Osteoblast (primary cell): ENCODE data around the gene EPHX1. TPM values are rescaled to one million over a fixed set of nuclear protein-coding genes. Genes with fewer than 3 reads are reported as not detected.

Experiments
- DNase-seq: peaks from one replicate; pipeline ENCODE4 v3.0.0; 2011; ENCODE audit warnings: low spot score, mixed read lengths; ENCODE audit not compliant: insufficient read length; ENCODE audit errors: missing footprints
- H2AFZ ChIP-seq: 2 replicates; pipeline ENCODE4 v1.6.0; 2011; ENCODE audit warnings: mild to moderate bottlenecking, low read length
- H3K27ac ChIP-seq: 2 replicates; pipeline ENCODE4 v1.5.1; 2011; ENCODE audit warnings: mild to moderate bottlenecking, low read depth, low read length, moderate library complexity
- H3K27me3 ChIP-seq: 2 replicates; pipeline ENCODE4 v1.6.0; 2012; ENCODE audit warnings: mild to moderate bottlenecking, control low read depth, inconsistent platforms, low read length, moderate library complexity; ENCODE audit not compliant: insufficient read depth
- H3K36me3 ChIP-seq: 2 replicates; pipeline ENCODE4 v1.5.1; 2011; ENCODE audit warnings: mild to moderate bottlenecking, low read length, control low read depth, moderate library complexity; ENCODE audit not compliant: insufficient read depth
- H3K4me1 ChIP-seq: 2 replicates; pipeline ENCODE4 v1.5.1; 2011; ENCODE audit warnings: mild to moderate bottlenecking, low read length, control low read depth, moderate library complexity; ENCODE audit not compliant: insufficient read depth
- H3K4me2 ChIP-seq: 2 replicates; pipeline ENCODE4 v1.6.0; 2011; ENCODE audit warnings: mild to moderate bottlenecking, low read length; ENCODE audit not compliant: insufficient read depth
- H3K4me3 ChIP-seq: fragments of 200-600 bp; sonication (generic); 3 replicates; pipeline ENCODE4 v1.5.1; 2012; ENCODE audit warnings: mild to moderate bottlenecking, low read length, inconsistent platforms; ENCODE audit not compliant: insufficient read depth
- H3K79me2 ChIP-seq: 2 replicates; pipeline ENCODE4 v1.6.0; 2012; ENCODE audit warnings: mild to moderate bottlenecking, low read length, control low read depth, inconsistent platforms; ENCODE audit not compliant: insufficient read depth
- H3K9me3 ChIP-seq: 2 replicates; pipeline ENCODE4 v1.5.1; 2011; ENCODE audit warnings: low read depth, low read length, control low read depth
- H4K20me1 ChIP-seq: 2 replicates; pipeline ENCODE4 v1.6.0; 2012; ENCODE audit warnings: mild to moderate bottlenecking, low read length, control low read depth; ENCODE audit not compliant: insufficient read depth
- total RNA-seq: library from RNA; depleted of rRNA; stranded (reverse); fragments of >200 nt; gene quantifications from 2 replicates; pipeline ENCODE4 v1.2.3, GENCODE V29; 2012
- TF ChIP-seq, protein P1 (sequence below): IDR thresholded peaks from 2 replicates; pipeline ENCODE4 v1.5.1; 2011; ENCODE audit warnings: mild to moderate bottlenecking, low read depth, low read length, moderate library complexity; ENCODE audit errors: extremely low read depth

Gene EPHX1
- total RNA-seq, 1 donor = 67.0 TPM

GRCh38 chr1:225769687-225770086 is 40.2 kb upstream of the EPHX1 start:
- Histone ChIP-seq H2AFZ (no peak overlapping the region), H3K4me3 (no peak overlapping the region), H3K36me3 (no peaks in the 10 kb centered on the region), H3K27me3 (no peaks in the 10 kb centered on the region), H3K4me1 (peaks cover 38% of the 10 kb centered on the region), H3K4me2 (no peak overlapping the region), H4K20me1 (no peaks in the 10 kb centered on the region), H3K79me2 (no peaks in the 10 kb centered on the region), H3K27ac (no peak overlapping the region), H3K9me3 (no peaks in the 10 kb centered on the region)
- no peak for DNase-seq
- TF ChIP-seq, protein P1, sequence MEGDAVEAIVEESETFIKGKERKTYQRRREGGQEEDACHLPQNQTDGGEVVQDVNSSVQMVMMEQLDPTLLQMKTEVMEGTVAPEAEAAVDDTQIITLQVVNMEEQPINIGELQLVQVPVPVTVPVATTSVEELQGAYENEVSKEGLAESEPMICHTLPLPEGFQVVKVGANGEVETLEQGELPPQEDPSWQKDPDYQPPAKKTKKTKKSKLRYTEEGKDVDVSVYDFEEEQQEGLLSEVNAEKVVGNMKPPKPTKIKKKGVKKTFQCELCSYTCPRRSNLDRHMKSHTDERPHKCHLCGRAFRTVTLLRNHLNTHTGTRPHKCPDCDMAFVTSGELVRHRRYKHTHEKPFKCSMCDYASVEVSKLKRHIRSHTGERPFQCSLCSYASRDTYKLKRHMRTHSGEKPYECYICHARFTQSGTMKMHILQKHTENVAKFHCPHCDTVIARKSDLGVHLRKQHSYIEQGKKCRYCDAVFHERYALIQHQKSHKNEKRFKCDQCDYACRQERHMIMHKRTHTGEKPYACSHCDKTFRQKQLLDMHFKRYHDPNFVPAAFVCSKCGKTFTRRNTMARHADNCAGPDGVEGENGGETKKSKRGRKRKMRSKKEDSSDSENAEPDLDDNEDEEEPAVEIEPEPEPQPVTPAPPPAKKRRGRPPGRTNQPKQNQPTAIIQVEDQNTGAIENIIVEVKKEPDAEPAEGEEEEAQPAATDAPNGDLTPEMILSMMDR = no peak

DNA sequence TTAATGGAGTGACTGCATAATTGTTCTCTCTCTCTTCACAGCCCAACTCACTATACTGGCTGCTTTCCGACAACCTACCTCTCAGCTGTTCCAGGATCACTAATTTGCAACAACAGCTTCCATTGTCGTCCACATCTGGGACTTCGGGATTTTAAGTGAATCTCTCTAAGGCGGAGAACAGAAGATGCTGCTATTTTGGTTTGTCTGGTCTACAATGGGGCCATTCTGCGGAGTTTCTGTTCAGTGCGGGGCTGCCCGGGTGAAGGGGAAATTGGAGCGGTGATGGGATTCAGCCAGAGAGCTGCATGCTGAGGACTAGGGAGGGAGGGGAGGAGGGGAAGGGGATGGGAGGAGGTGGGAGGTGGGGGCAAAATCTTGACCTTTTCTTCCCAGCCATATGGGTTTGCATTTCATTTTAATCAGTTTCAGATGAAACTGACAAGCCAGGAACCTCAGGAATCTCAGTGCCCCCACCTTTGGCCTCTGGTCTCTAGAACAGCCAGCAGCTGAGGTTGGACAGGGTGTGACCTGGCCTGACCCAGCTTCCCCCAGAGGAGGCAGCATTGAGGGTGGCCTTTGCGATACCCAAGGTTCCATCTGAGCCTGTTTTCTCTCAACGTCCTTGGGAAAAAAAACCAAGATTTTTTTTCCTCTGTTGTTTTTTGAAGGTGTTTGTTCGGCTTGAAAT is 39.2 kb upstream of the EPHX1 start:
- DNase-seq = no peak
- no peak overlapping the region for H3K4me2 ChIP-seq
- TF ChIP-seq, protein P1 = no peak
- no peaks in the 10 kb centered on the region for H4K20me1 ChIP-seq
- H3K79me2 ChIP-seq = no peaks in the 10 kb centered on the region
- H3K27ac ChIP-seq = no peak overlapping the region
- H3K27me3 ChIP-seq = no peaks in the 10 kb centered on the region
- no peak overlapping the region for H2AFZ ChIP-seq
- no peak overlapping the region for H3K4me3 ChIP-seq
- H3K4me1 ChIP-seq = peaks cover 38% of the 10 kb centered on the region
- no peaks in the 10 kb centered on the region for H3K9me3 ChIP-seq
- H3K36me3 ChIP-seq = no peaks in the 10 kb centered on the region

GRCh38 chr1:225771661-225772322 is 38.1 kb upstream of the EPHX1 start:
- TF ChIP-seq, protein P1 = no peak

DNA sequence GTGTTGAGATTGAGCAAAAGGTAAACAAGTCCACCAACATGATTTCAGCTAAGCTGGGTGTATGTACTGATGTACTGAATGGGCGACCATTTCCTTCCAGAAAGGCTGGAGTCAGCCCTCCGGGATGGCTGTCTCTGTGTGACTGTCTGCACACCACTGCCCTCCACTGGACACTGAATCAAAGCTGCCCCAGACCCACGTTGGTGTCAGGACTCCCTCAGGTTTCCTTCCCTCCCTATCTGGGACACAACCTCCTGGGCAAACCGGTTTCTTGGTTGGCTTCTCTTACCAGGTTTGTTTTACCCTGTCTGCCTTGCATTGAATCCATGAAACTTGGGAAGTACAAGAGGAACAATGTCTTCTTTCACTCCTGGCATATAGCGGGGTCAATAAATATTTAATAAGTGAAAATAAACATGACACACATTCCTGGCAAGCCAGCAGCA is 37.6 kb upstream of the EPHX1 start:
- no peaks in the 10 kb centered on the region for H3K27me3 ChIP-seq
- no peaks in the 10 kb centered on the region for H3K79me2 ChIP-seq
- TF ChIP-seq, protein P1 = peak; percentile 97
- peak overlapping the region; percentile 8 for H3K4me2 ChIP-seq
- H2AFZ ChIP-seq = peak overlapping the region; percentile 47
- peak overlapping the region; percentile 57 for H3K27ac ChIP-seq
- no peaks in the 10 kb centered on the region for H3K9me3 ChIP-seq
- no peaks in the 10 kb centered on the region for H4K20me1 ChIP-seq
- DNase-seq = peak; percentile 93
- H3K36me3 ChIP-seq = no peaks in the 10 kb centered on the region
- H3K4me3 ChIP-seq = no peak overlapping the region
- peaks cover 30% of the 10 kb centered on the region for H3K4me1 ChIP-seq

More at GRCh38 chr1:225771661-225772322, 38.1 kb upstream of the EPHX1 start:
- Histone ChIP-seq H4K20me1 (no peaks in the 10 kb centered on the region), H3K27ac (peak overlapping the region; percentile 57), H3K4me2 (peak overlapping the region; percentile 8), H3K4me1 (peaks cover 34% of the 10 kb centered on the region), H2AFZ (peak overlapping the region; percentile 47), H3K27me3 (no peaks in the 10 kb centered on the region), H3K79me2 (no peaks in the 10 kb centered on the region), H3K9me3 (no peaks in the 10 kb centered on the region), H3K4me3 (no peak overlapping the region), H3K36me3 (no peaks in the 10 kb centered on the region)
- DNase-seq = no peak
